ENCODE results near the gene FRY.

GRCh38 chr13:32203736-32204135 lies 172.2 kb downstream of the FRY start:
- TF ChIP-seq CEBPB (IDR thresholded peaks at IDR 0.05; ENCODE audit: borderline replicate concordance in 1 of 2, low read depth in 2 of 2, low read length in 2 of 2) (no peak), CTCF (IDR thresholded peaks at IDR 0.05 in 2 of 3, conservative IDR thresholded peaks at IDR 0.05 in 1 of 3; ENCODE audit: control insufficient read depth in 2 of 3, extremely low read depth in 1 of 3, insufficient read depth in 1 of 3, low read depth in 3 of 3, low read length in 3 of 3) (no peak), MYC (IDR thresholded peaks at IDR 0.05; ENCODE audit: insufficient read depth, insufficient read length, insufficient replicate concordance, low read length, severe bottlenecking) (no peak), MAX (IDR thresholded peaks at IDR 0.05; ENCODE audit: low read depth, low read length) (no peak), CEBPZ (IDR thresholded peaks at IDR 0.05; ENCODE audit: low read depth, low read length) (no peak), BACH1 (IDR thresholded peaks at IDR 0.05; ENCODE audit: borderline replicate concordance) (no peak), EZH2 (IDR thresholded peaks at IDR 0.05; ENCODE audit: borderline replicate concordance, control insufficient read depth, low read depth, low read length) (no peak), SIN3A (IDR thresholded peaks at IDR 0.05; ENCODE audit: low read depth, low read length) (no peak), TCF12 (IDR thresholded peaks at IDR 0.05; ENCODE audit: low read depth, low read length) (no peak), POLR2A (IDR thresholded peaks at IDR 0.05; ENCODE audit: low read depth, low read length) (no peak), ZNF274 (IDR thresholded peaks at IDR 0.05; ENCODE audit: insufficient read depth, insufficient read length) (no peak), ZNF217 (IDR thresholded peaks at IDR 0.05) (no peak)
